H1 (cell line): ENCODE measurements around the gene POLR3GL. TPM values are rescaled to one million over a fixed set of nuclear protein-coding genes. Genes with fewer than 3 reads are reported as not detected.
A peak's percentile ranks its signal among the peaks of the same experiment; 100 is the strongest.

Experiments
- CTCF ChIA-PET: fragments of 300-600 bp; sonication (Branson Sonifier 250); formaldehyde crosslinking; loops from one replicate; lab custom pipeline; 2021; ENCODE audit not compliant: partially characterized antibody; lab: Charles Lee
- POLR2A ChIA-PET: fragments of 300-600 bp; sonication (Branson Sonifier 250); formaldehyde crosslinking; loops from one replicate; lab custom pipeline; 2021; ENCODE audit warnings: inconsistent platforms; ENCODE audit not compliant: partially characterized antibody; lab: Charles Lee
- DNase-seq, 2 experiments: peaks; one replicate each; pipeline versions ENCODE4 v3.0.0 to v3.0.0-alpha.2; 2010 to 2022; ENCODE audit warnings: low spot score in 2 of 2, low read depth in 1 of 2, mixed read lengths in 1 of 2
- FAIRE-seq: peaks from 2 replicates; lab custom pipeline; 2011; peaks lifted over from hg19 to GRCh38; lab: Jason Lieb, UNC
- H2AFZ ChIP-seq: 2 replicates; pipeline ENCODE4 v1.8.1; 2012; ENCODE audit warnings: low read length, inconsistent platforms
- H2AK5ac ChIP-seq: 2 replicates; pipeline ENCODE4 v1.6.1; 2013; ENCODE audit warnings: low read depth, low read length
- H2BK120ac ChIP-seq: replicated peaks from 2 replicates; pipeline ENCODE3; 2013; ENCODE audit warnings: low read depth, low read length, inconsistent platforms
- H2BK12ac ChIP-seq: 2 replicates; pipeline ENCODE4 v1.6.1; 2013; ENCODE audit warnings: low read depth, low read length
- H2BK15ac ChIP-seq: 2 replicates; pipeline ENCODE4 v1.6.1; 2013; ENCODE audit warnings: low read length
- H2BK20ac ChIP-seq: 2 replicates; pipeline ENCODE4 v1.6.1; 2013; ENCODE audit warnings: low read length
- H2BK5ac ChIP-seq: 2 replicates; pipeline ENCODE4 v1.6.1; 2013; ENCODE audit warnings: low read depth, low read length
- H3K14ac ChIP-seq: 2 replicates; pipeline ENCODE4 v1.6.1; 2013; ENCODE audit warnings: inconsistent platforms; ENCODE audit not compliant: insufficient read length
- H3K18ac ChIP-seq: 2 replicates; pipeline ENCODE4 v1.6.1; 2013; ENCODE audit warnings: low read length; ENCODE audit errors: extremely low read depth
- H3K23ac ChIP-seq: 2 replicates; pipeline ENCODE4 v1.6.1; 2013; ENCODE audit warnings: inconsistent platforms; ENCODE audit not compliant: insufficient read length
- H3K23me2 ChIP-seq: 2 replicates; pipeline ENCODE4 v1.6.1; 2013; ENCODE audit warnings: low read depth, low read length
- H3K27ac ChIP-seq: 2 replicates; pipeline ENCODE4 v1.6.1; 2011; ENCODE audit warnings: low read depth, low read length, inconsistent platforms
- H3K27me3 ChIP-seq, 4 experiments: replicated peaks in 1 of 4; 1 replicate in 1 of 4; 2 replicates in 3 of 4; pipeline versions ENCODE4 v1.6.1 to v1.8.1; 2011 to 2013; ENCODE audit warnings: low read length in 3 of 4, mild to moderate bottlenecking in 3 of 4, inconsistent platforms in 2 of 4, mixed read lengths in 2 of 4, moderate library complexity in 1 of 4; ENCODE audit not compliant: control insufficient read depth in 3 of 4, insufficient read depth in 3 of 4; ENCODE audit errors: extremely low read depth in 1 of 4
- H3K36me3 ChIP-seq, 4 experiments: 2 replicates each; pipeline versions ENCODE4 v1.6.1 to v1.8.1; 2011 to 2013; ENCODE audit warnings: mild to moderate bottlenecking in 4 of 4, low read length in 3 of 4, moderate library complexity in 2 of 4, control low read depth in 1 of 4, inconsistent platforms in 1 of 4; ENCODE audit not compliant: insufficient read depth in 4 of 4, control insufficient read depth in 2 of 4
- H3K4ac ChIP-seq: replicated peaks from 2 replicates; pipeline ENCODE3; 2013; ENCODE audit warnings: low read length, low read depth, mixed read lengths, inconsistent platforms; ENCODE audit not compliant: insufficient read length
- H3K4me1 ChIP-seq, 4 experiments: replicated peaks in 1 of 4; 1 replicate in 1 of 4; 2 replicates in 3 of 4; pipeline versions ENCODE4 v1.6.1 to v1.8.1; 2011 to 2013; ENCODE audit warnings: low read length in 3 of 4, inconsistent platforms in 2 of 4, mixed read lengths in 1 of 4; ENCODE audit not compliant: insufficient read depth in 4 of 4, control insufficient read depth in 3 of 4
- H3K4me2 ChIP-seq, 2 experiments: 2 replicates each; pipeline versions ENCODE4 v1.6.1 to v1.8.1; 2011 to 2013; ENCODE audit warnings: low read depth in 2 of 2, low read length in 2 of 2, control low read depth in 1 of 2, inconsistent platforms in 1 of 2, mild to moderate bottlenecking in 1 of 2; ENCODE audit not compliant: insufficient read depth in 1 of 2
- H3K4me3 ChIP-seq, 4 experiments: fragments of 200-600, 300-600 bp in 1 of 4; sonication (generic), shearing (Covaris generic), sonication (Bioruptor Twin) in 1 of 4; 2 replicates each; pipeline versions ENCODE4 v1.5.1 to v1.8.1; 2011 to 2016; ENCODE audit warnings: low read length in 4 of 4, low read depth in 3 of 4, control low read depth in 2 of 4, inconsistent platforms in 2 of 4, mild to moderate bottlenecking in 2 of 4, mixed read lengths in 1 of 4, moderate library complexity in 1 of 4; ENCODE audit not compliant: insufficient read depth in 2 of 4; ENCODE audit errors: extremely low read depth in 1 of 4
- H3K56ac ChIP-seq: replicated peaks from 2 replicates; pipeline ENCODE3; 2013; ENCODE audit warnings: low read depth, mild to moderate bottlenecking, mixed read lengths, low read length, inconsistent platforms; ENCODE audit not compliant: insufficient read length
- H3K79me1 ChIP-seq: 2 replicates; pipeline ENCODE4 v1.6.1; 2013; ENCODE audit warnings: low read depth, low read length, control low read depth
- H3K79me2 ChIP-seq, 2 experiments: 2 replicates each; pipeline versions ENCODE4 v1.6.1 to v1.8.1; 2012 to 2013; ENCODE audit warnings: low read length in 2 of 2, mild to moderate bottlenecking in 2 of 2, inconsistent platforms in 1 of 2; ENCODE audit not compliant: insufficient read depth in 2 of 2, control insufficient read depth in 1 of 2
- H3K9ac ChIP-seq, 4 experiments: replicated peaks in 1 of 4; 1 replicate in 1 of 4; 2 replicates in 3 of 4; pipeline versions ENCODE4 v1.6.1 to v1.8.1; 2011 to 2013; ENCODE audit warnings: low read depth in 3 of 4, low read length in 3 of 4, control low read depth in 2 of 4, mild to moderate bottlenecking in 2 of 4, moderate library complexity in 2 of 4, inconsistent platforms in 1 of 4; ENCODE audit errors: extremely low read depth in 1 of 4
- H3K9me3 ChIP-seq, 2 experiments: 2 replicates each; pipeline versions ENCODE4 v1.6.1 to v1.8.1; 2012 to 2013; ENCODE audit warnings: mild to moderate bottlenecking in 2 of 2, moderate library complexity in 2 of 2, control low read depth in 1 of 2, inconsistent platforms in 1 of 2, low read depth in 1 of 2, low read length in 1 of 2, mixed read lengths in 1 of 2; ENCODE audit not compliant: insufficient read depth in 2 of 2
- H4K20me1 ChIP-seq, 2 experiments: replicated peaks in 1 of 2; 2 replicates each; pipeline versions ENCODE3 to v1.8.1; 2011 to 2013; ENCODE audit warnings: inconsistent platforms in 2 of 2, low read length in 2 of 2, mild to moderate bottlenecking in 1 of 2; ENCODE audit not compliant: insufficient read depth in 2 of 2, control insufficient read depth in 1 of 2
- H4K5ac ChIP-seq: 2 replicates; pipeline ENCODE4 v1.6.1; 2013; ENCODE audit warnings: low read length, low read depth, mixed read lengths, inconsistent platforms; ENCODE audit not compliant: insufficient read length
- H4K8ac ChIP-seq: 2 replicates; pipeline ENCODE4 v1.8.0; 2013; ENCODE audit warnings: mild to moderate bottlenecking, moderate library complexity, low read length, inconsistent platforms; ENCODE audit not compliant: insufficient read depth; ENCODE audit errors: extremely low read depth
- H4K91ac ChIP-seq: replicated peaks from 2 replicates; pipeline ENCODE3; 2013; ENCODE audit warnings: low read length, mixed read lengths, inconsistent platforms; ENCODE audit not compliant: insufficient read length
- ATF2 ChIP-seq: IDR thresholded peaks from 2 replicates; pipeline ENCODE4 v1.6.1; 2012; ENCODE audit warnings: low read length, inconsistent platforms
- JUND ChIP-seq: IDR thresholded peaks from 2 replicates; pipeline ENCODE4 v1.6.1; 2011; ENCODE audit warnings: mild to moderate bottlenecking, improper control_type of control experiment, low read length
- NANOG ChIP-seq: IDR thresholded peaks from 2 replicates; pipeline ENCODE4 v1.6.1; 2011; ENCODE audit warnings: low read length, low read depth, mild to moderate bottlenecking, inconsistent platforms; ENCODE audit not compliant: insufficient read depth, poor library complexity, severe bottlenecking
- SIRT6 ChIP-seq: IDR thresholded peaks from one replicate; pipeline ENCODE4 v1.7.1; 2012; ENCODE audit warnings: low read length, inconsistent platforms
- SP1 ChIP-seq: IDR thresholded peaks from 2 replicates; pipeline ENCODE4 v1.6.1; 2011; ENCODE audit warnings: low read depth, low read length
- TBP ChIP-seq: IDR thresholded peaks from 2 replicates; pipeline ENCODE4 v1.6.1; 2011; ENCODE audit warnings: low read depth, low read length, improper control_type of control experiment
- TEAD4 ChIP-seq: IDR thresholded peaks from 2 replicates; pipeline ENCODE4 v1.6.1; 2012; ENCODE audit warnings: low read depth, low read length, inconsistent platforms, mixed read lengths
- USF2 ChIP-seq: IDR thresholded peaks from 2 replicates; pipeline ENCODE4 v1.6.1; 2011; ENCODE audit warnings: low read length, improper control_type of control experiment
- WGBS, 2 experiments: shearing (Covaris generic) in 1 of 2; methylation state at CpG; one replicate each; pipeline versions ENCODE4 v1.1.6 to v1.1.7; 2013 to 2015; ENCODE audit warnings: low lambda C conversion rate in 2 of 2, mixed read lengths in 2 of 2, inconsistent platforms in 1 of 2, low coverage in 1 of 2, missing lambda C conversion rate in 1 of 2; ENCODE audit not compliant: insufficient replicate concordance in 2 of 2, insufficient coverage in 1 of 2, insufficient read length in 1 of 2; ENCODE audit errors: extremely low coverage in 1 of 2, missing lambda C conversion rate in 1 of 2; 5-methylcytosine and 5-hydroxymethylcytosine counted together
- polyA plus RNA-seq, 7 experiments: library from polyadenylated mRNA; depleted of rRNA in 3 of 7; stranded (reverse) in 5 of 7; unstranded in 2 of 7; fragments of >200 nt in 5 of 7; fragments of 200-250 nt in 2 of 7; gene quantifications; 1 replicate in 5 of 7; 2 replicates in 1 of 7; 4 replicates in 1 of 7; pipeline versions ENCODE4 v1.2.1 to v1.2.3, GENCODE V29; 2011 to 2013; ENCODE audit warnings: missing spikeins in 2 of 7, mixed read lengths in 2 of 7
- total RNA-seq: library from RNA; stranded (reverse); fragmentation: NEBNext Ultra II Directional; extraction: Animal tissue kit (Norgen Biotek cat#: 25700); gene quantifications from 2 replicates; pipeline ENCODE4 v1.2.1, GENCODE V29; 2021

Gene POLR3GL
- total and polyA plus RNA-seq, 2 of the 8 experiments (the other 6 are each of a cell fraction or from before 2014, with no cell fraction given) = 3.1 to 3.9 TPM

GRCh38 chr1:145947551-145947950 is 16.9 kb upstream of the POLR3GL start:
- H4K91ac ChIP-seq = no peak overlapping the region
- no peaks in the 10 kb centered on the region for H3K79me2 ChIP-seq
- no peak overlapping the region for H3K4me2 ChIP-seq
- peaks cover 0 to 8% (median 2%) of the 10 kb centered on the region in 4 experiments; a peak in 4 of 7 replicates for H3K4me1 ChIP-seq
- no peak overlapping the region for H2AFZ ChIP-seq
- WGBS, 2 experiments = 45% methylated on average over 4 of the region's 4 CpGs; no CpG with 5 or more reads in 1 of the 2 experiments
- no peak overlapping the region for H4K5ac ChIP-seq
- no peak overlapping the region for H4K8ac ChIP-seq
- no peaks in the 10 kb centered on the region for H3K36me3 ChIP-seq
- no peaks in the 10 kb centered on the region for H3K79me1 ChIP-seq
- TF ChIP-seq SIRT6 (no peak), TEAD4 (peak; percentile 59), NANOG (peak; percentile 67), USF2 (no peak), SP1 (0 out of 2 replicates have a peak, but pooled peaks have one; percentile 33), ATF2 (no peak), TBP (no peak), JUND (no peak)
- no peaks in the 10 kb centered on the region for H4K20me1 ChIP-seq
- H3K23ac ChIP-seq = no peak overlapping the region
- DNase-seq = no peak
- no peak overlapping the region for H3K14ac ChIP-seq
- no peak overlapping the region for H3K4ac ChIP-seq
- H3K23me2 ChIP-seq = no peaks in the 10 kb centered on the region
- no peak for FAIRE-seq
- no peak overlapping the region for H2BK12ac ChIP-seq
- CTCF ChIA-PET = no interaction called here
- no peak overlapping the region for H3K4me3 ChIP-seq
- H2AK5ac ChIP-seq = no peak overlapping the region
- no peaks in the 10 kb centered on the region for H3K9me3 ChIP-seq
- POLR2A ChIA-PET = interaction anchor here (1.0 to 1.2 kb wide), 5 partner anchors 10 to 103 kb away, joined by 3 to 5 read pairs (median 3); partner anchors contain the start of genes LIX1L and PIAS3
- H3K56ac ChIP-seq = no peak overlapping the region
- no peak overlapping the region for H2BK20ac ChIP-seq
- no peak overlapping the region for H3K27ac ChIP-seq
- H2BK5ac ChIP-seq = no peak overlapping the region
- H3K18ac ChIP-seq = no peak overlapping the region
- no peak overlapping the region for H2BK120ac ChIP-seq
- no peak overlapping the region for H2BK15ac ChIP-seq
- H3K27me3 ChIP-seq = no peaks in the 10 kb centered on the region
- no peak overlapping the region for H3K9ac ChIP-seq
